ENCODE results near the gene KCNT1.

- TF ChIP-seq CTCF (IDR thresholded peaks at IDR 0.05) (no peak), EP300 (IDR thresholded peaks at IDR 0.05) (no peak), POLR2A (IDR thresholded peaks at IDR 0.05; ENCODE audit: low read depth) (no peak), POLR2AphosphoS5 (IDR thresholded peaks at IDR 0.05) (no peak)
These were observed 93.4 kb downstream of the KCNT1 start for GRCh38 chr9:135795391-135795790.
